Measurements from ENCODE around the gene PDLIM5. TPM values are rescaled to one million over a fixed set of nuclear protein-coding genes. Genes with fewer than 3 reads are reported as not detected.

Gene PDLIM5
- total and polyA plus RNA-seq, 2 of the 8 experiments (the other 6 are each of a cell fraction or from before 2014, with no cell fraction given): 37.3 to 62.1 TPM

- no peak for TF ChIP-seq CHD7 (IDR thresholded peaks at IDR 0.05; ENCODE audit: insufficient replicate concordance, low read length)
Measured at GRCh38 chr4:94412019-94412657, 39.6 kb upstream of the PDLIM5 start (continued).

Data from H1 (cell line).